Nephron progenitor cell (in vitro differentiated cells): Measurements from ENCODE around the gene PRAF2.

Source experiments
- DNase-seq: peaks from one replicate; pipeline ENCODE4 v3.0.0; 2021
- H3K27ac Mint-ChIP-seq: 2 replicates; pipeline ENCODE4 v1.8.0; 2021; ENCODE audit warnings: mild to moderate bottlenecking, moderate library complexity, mixed read lengths
- H3K27me3 Mint-ChIP-seq: 2 replicates; pipeline ENCODE4 v1.8.0; 2021; ENCODE audit warnings: mild to moderate bottlenecking, low read depth, mixed read lengths; ENCODE audit not compliant: poor library complexity
- H3K36me3 Mint-ChIP-seq: 2 replicates; pipeline ENCODE4 v1.8.0; 2021; ENCODE audit warnings: low read depth, mixed read lengths
- H3K4me1 Mint-ChIP-seq: 2 replicates; pipeline ENCODE4 v1.8.0; 2021; ENCODE audit warnings: mixed read lengths
- H3K4me3 Mint-ChIP-seq: 2 replicates; pipeline ENCODE4 v1.8.0; 2021; ENCODE audit warnings: mild to moderate bottlenecking, moderate library complexity, mixed read lengths
- H3K9me3 Mint-ChIP-seq: 2 replicates; pipeline ENCODE4 v1.8.0; 2021; ENCODE audit warnings: mild to moderate bottlenecking, moderate library complexity, mixed read lengths
- CTCF ChIP-seq: fragments of 200-600 bp; sonication (generic); IDR thresholded peaks from 2 replicates; pipeline ENCODE4 v1.5.0; 2021; ENCODE audit warnings: antibody characterized with exemption

The PRAF2 gene

GRCh38 chrX:49053223-49054072 is 20.4 kb downstream of the PRAF2 start:
- Mint-ChIP-seq H3K27ac (no peak overlapping the region), H3K9me3 (peaks cover 66% of the 10 kb centered on the region), H3K4me1 (peaks cover 22% of the 10 kb centered on the region), H3K27me3 (peaks cover 3% of the 10 kb centered on the region), H3K4me3 (peak overlapping the region; percentile 87), H3K36me3 (peaks cover 16% of the 10 kb centered on the region)
- DNase-seq = peak; percentile 83
- TF ChIP-seq CTCF = no peak

- no peak overlapping the region for H3K27ac Mint-ChIP-seq
- peaks cover under 1% of the 10 kb centered on the region for H3K36me3 Mint-ChIP-seq
- peaks cover 36% of the 10 kb centered on the region for H3K4me1 Mint-ChIP-seq
- peaks cover 3% of the 10 kb centered on the region for H3K27me3 Mint-ChIP-seq
- no peak for DNase-seq
- peak overlapping the region; percentile 93 for H3K4me3 Mint-ChIP-seq
- peaks cover 39% of the 10 kb centered on the region for H3K9me3 Mint-ChIP-seq
- TF ChIP-seq CTCF = no peak
Measured at GRCh38 chrX:49043987-49044281, 29.9 kb downstream of the PRAF2 start.

GRCh38 chrX:49043220-49043986 is 30.4 kb downstream of the PRAF2 start, which contains the start of gene TFE3:
TFE3 (minus strand) TSS chrX:49043357; CDS start chrX:49043226, 131 bp downstream.
- H3K4me1 Mint-ChIP-seq = peaks cover 41% of the 10 kb centered on the region
- peak within 1 kb of the TSS; percentile 98 for H3K27ac Mint-ChIP-seq
- H3K27me3 Mint-ChIP-seq = peaks cover 3% of the 10 kb centered on the region
- peak; percentile 95 for DNase-seq
- TF ChIP-seq CTCF = peak; percentile 48
- H3K36me3 Mint-ChIP-seq = peaks cover 6% of the 10 kb centered on the region
- peak within 1 kb of the TSS; percentile 93 for H3K4me3 Mint-ChIP-seq
- peaks cover 41% of the 10 kb centered on the region for H3K9me3 Mint-ChIP-seq

- peaks cover 41% of the 10 kb centered on the region for H3K4me1 Mint-ChIP-seq
- TF ChIP-seq CTCF = no peak
- peak overlapping the region; percentile 93 for H3K4me3 Mint-ChIP-seq
Measured at GRCh38 chrX:49042581-49043219, 31.1 kb downstream of the PRAF2 start.

GRCh38 chrX:49041744-49042580 is 31.8 kb downstream of the PRAF2 start:
- peaks cover 40% of the 10 kb centered on the region for H3K9me3 Mint-ChIP-seq
- H3K4me3 Mint-ChIP-seq = peak overlapping the region; percentile 93
- peaks cover 17% of the 10 kb centered on the region for H3K36me3 Mint-ChIP-seq
- DNase-seq = no peak
- TF ChIP-seq CTCF = no peak
- peaks cover 41% of the 10 kb centered on the region for H3K4me1 Mint-ChIP-seq
- H3K27ac Mint-ChIP-seq = peak overlapping the region; percentile 98
- H3K27me3 Mint-ChIP-seq = peaks cover 3% of the 10 kb centered on the region

More at GRCh38 chrX:49042581-49043219, 31.1 kb downstream of the PRAF2 start:
- Mint-ChIP-seq H3K27ac (peak overlapping the region; percentile 98), H3K36me3 (peaks cover 13% of the 10 kb centered on the region), H3K9me3 (peaks cover 44% of the 10 kb centered on the region), H3K27me3 (peaks cover 3% of the 10 kb centered on the region)
- DNase-seq = no peak
